ENCODE measurements around the gene COL12A1.

DNA sequence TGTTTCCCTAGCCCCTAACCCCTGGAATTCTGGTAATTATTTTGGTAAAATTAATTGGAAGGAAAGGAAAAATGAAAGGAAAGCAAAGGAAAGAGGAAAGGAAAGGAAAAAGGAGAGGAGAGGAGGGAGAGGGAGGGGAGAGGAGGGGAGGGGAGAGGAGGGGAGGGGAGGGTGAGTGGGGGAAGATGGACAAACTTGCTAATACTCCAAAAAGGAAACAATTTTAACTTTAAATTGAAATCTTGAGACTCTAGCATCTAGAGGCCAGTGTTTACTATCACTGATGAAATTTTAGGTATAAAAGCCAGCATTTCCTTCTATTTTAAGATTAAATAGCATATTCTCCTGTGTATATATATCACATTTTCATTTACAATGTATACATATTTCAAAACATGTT, 156.5 kb downstream of the COL12A1 start:
- TF ChIP-seq, protein P1, sequence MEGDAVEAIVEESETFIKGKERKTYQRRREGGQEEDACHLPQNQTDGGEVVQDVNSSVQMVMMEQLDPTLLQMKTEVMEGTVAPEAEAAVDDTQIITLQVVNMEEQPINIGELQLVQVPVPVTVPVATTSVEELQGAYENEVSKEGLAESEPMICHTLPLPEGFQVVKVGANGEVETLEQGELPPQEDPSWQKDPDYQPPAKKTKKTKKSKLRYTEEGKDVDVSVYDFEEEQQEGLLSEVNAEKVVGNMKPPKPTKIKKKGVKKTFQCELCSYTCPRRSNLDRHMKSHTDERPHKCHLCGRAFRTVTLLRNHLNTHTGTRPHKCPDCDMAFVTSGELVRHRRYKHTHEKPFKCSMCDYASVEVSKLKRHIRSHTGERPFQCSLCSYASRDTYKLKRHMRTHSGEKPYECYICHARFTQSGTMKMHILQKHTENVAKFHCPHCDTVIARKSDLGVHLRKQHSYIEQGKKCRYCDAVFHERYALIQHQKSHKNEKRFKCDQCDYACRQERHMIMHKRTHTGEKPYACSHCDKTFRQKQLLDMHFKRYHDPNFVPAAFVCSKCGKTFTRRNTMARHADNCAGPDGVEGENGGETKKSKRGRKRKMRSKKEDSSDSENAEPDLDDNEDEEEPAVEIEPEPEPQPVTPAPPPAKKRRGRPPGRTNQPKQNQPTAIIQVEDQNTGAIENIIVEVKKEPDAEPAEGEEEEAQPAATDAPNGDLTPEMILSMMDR (IDR thresholded peaks at IDR 0.05) = no peak
- no peak for TF ChIP-seq POLR2A (IDR thresholded peaks at IDR 0.05)

Measured in right lobe of liver (tissue), 4 donors.